ENCODE measurements around the gene HCN1. TPM values are rescaled to one million over a fixed set of nuclear protein-coding genes. Genes with fewer than 3 reads are reported as not detected.

Gene HCN1
- polyA plus RNA-seq, 3 donors, result not detected

GRCh38 chr5:45532826-45533624, 163.2 kb downstream of the HCN1 start:
- H3K4me1 Mint-ChIP-seq, result no peaks in the 10 kb centered on the region
- H3K9me3 Mint-ChIP-seq, result peaks cover 0 to 8% (median 3%) of the 10 kb centered on the region in 7 donors
- H3K27me3 ChIP-seq (ENCODE audit: control insufficient read depth in 2 of 2, insufficient read depth in 2 of 2, low read length in 2 of 2), result no peaks in the 10 kb centered on the region
- peaks cover 0 to 8% of the 10 kb centered on the region in 2 donors for H3K9me3 ChIP-seq (replicated peaks in 1 of 2; ENCODE audit: control insufficient read depth in 1 of 2, insufficient read depth in 1 of 2, low read length in 2 of 2)
- no peak overlapping the region for H3K4me2 ChIP-seq (replicated peaks; ENCODE audit: extremely low read depth, low read length, poor library complexity, severe bottlenecking)
- H2AFZ ChIP-seq (ENCODE audit: insufficient read depth, low read depth, low read length, poor library complexity, severe bottlenecking), result no peak overlapping the region
- no peaks in the 10 kb centered on the region for H3K36me3 Mint-ChIP-seq
- no peak overlapping the region for H3K27ac Mint-ChIP-seq
- H3K27ac ChIP-seq (ENCODE audit: low read depth in 1 of 2, low read length in 2 of 2), result no peak overlapping the region
- no peaks in the 10 kb centered on the region for H4K20me1 ChIP-seq (ENCODE audit: insufficient read depth, low read length)
- DNase-seq, result no peak
- H3K4me3 ChIP-seq (replicated peaks in 1 of 3; ENCODE audit: low read depth in 2 of 3, low read length in 3 of 3), result no peak overlapping the region
- 0% methylated on average over 1 of the region's 4 CpGs for WGBS (ENCODE audit: insufficient coverage)
- no peaks in the 10 kb centered on the region for H3K27me3 Mint-ChIP-seq (ENCODE audit: low read depth in 3 of 3)
- H3K4me3 Mint-ChIP-seq, result no peak overlapping the region
- no peak for TF ChIP-seq CTCF (IDR thresholded peaks at IDR 0.05)
- H3K4me1 ChIP-seq (ENCODE audit: control insufficient read depth in 1 of 2, insufficient read depth in 2 of 2, low read length in 2 of 2), result no peaks in the 10 kb centered on the region
- intact Hi-C loops (cut with micrococcal nuclease), result no loop called here
- H3K9ac ChIP-seq (ENCODE audit: insufficient read depth, low read length, poor library complexity, severe bottlenecking), result no peak overlapping the region
- no peaks in the 10 kb centered on the region for H3K79me2 ChIP-seq (ENCODE audit: insufficient read depth, low read length)
- no peaks in the 10 kb centered on the region for H3K36me3 ChIP-seq (replicated peaks in 1 of 2; ENCODE audit: control insufficient read depth in 1 of 2, insufficient read depth in 2 of 2, low read length in 2 of 2)

GRCh38 chr5:45521067-45521466, 175.1 kb downstream of the HCN1 start:
- H3K9ac ChIP-seq (ENCODE audit: insufficient read depth, low read length, poor library complexity, severe bottlenecking), result no peak overlapping the region
- no peak overlapping the region for H2AFZ ChIP-seq (ENCODE audit: insufficient read depth, low read depth, low read length, poor library complexity, severe bottlenecking)
- no peaks in the 10 kb centered on the region for H3K79me2 ChIP-seq (ENCODE audit: insufficient read depth, low read length)
- peaks cover 0 to 2% (median 0%) of the 10 kb centered on the region in 7 donors for H3K9me3 Mint-ChIP-seq
- peaks cover 0 to 5% of the 10 kb centered on the region in 2 donors for H3K9me3 ChIP-seq (replicated peaks in 1 of 2; ENCODE audit: control insufficient read depth in 1 of 2, insufficient read depth in 1 of 2, low read length in 2 of 2)
- H3K36me3 ChIP-seq (replicated peaks in 1 of 2; ENCODE audit: control insufficient read depth in 1 of 2, insufficient read depth in 2 of 2, low read length in 2 of 2), result no peaks in the 10 kb centered on the region
- H3K36me3 Mint-ChIP-seq, result no peaks in the 10 kb centered on the region
- H3K4me2 ChIP-seq (replicated peaks; ENCODE audit: extremely low read depth, low read length, poor library complexity, severe bottlenecking), result no peak overlapping the region
- H3K4me3 ChIP-seq (replicated peaks in 1 of 3; ENCODE audit: low read depth in 2 of 3, low read length in 3 of 3), result no peak overlapping the region
- H3K4me1 ChIP-seq (ENCODE audit: control insufficient read depth in 1 of 2, insufficient read depth in 2 of 2, low read length in 2 of 2), result no peaks in the 10 kb centered on the region
- H3K27ac Mint-ChIP-seq, result no peak overlapping the region
- intact Hi-C loops (cut with micrococcal nuclease), result no loop called here
- H3K27me3 Mint-ChIP-seq (ENCODE audit: low read depth in 3 of 3), result no peaks in the 10 kb centered on the region
- no peak for DNase-seq
- H3K4me3 Mint-ChIP-seq, result no peak overlapping the region
- WGBS (ENCODE audit: insufficient coverage), result 60% methylated on average over 1 of the region's 2 CpGs
- H3K27ac ChIP-seq (ENCODE audit: low read depth in 1 of 2, low read length in 2 of 2), result no peak overlapping the region
- no peaks in the 10 kb centered on the region for H3K27me3 ChIP-seq (ENCODE audit: control insufficient read depth in 2 of 2, insufficient read depth in 2 of 2, low read length in 2 of 2)
- H4K20me1 ChIP-seq (ENCODE audit: insufficient read depth, low read length), result no peaks in the 10 kb centered on the region
- no peak for TF ChIP-seq CTCF (IDR thresholded peaks at IDR 0.05)
- no peaks in the 10 kb centered on the region for H3K4me1 Mint-ChIP-seq
